ENCODE results near the gene RHOXF2. TPM values are rescaled to one million over a fixed set of nuclear protein-coding genes. Genes with fewer than 3 reads are reported as not detected.
A peak's percentile ranks its signal among the peaks of the same experiment; 100 is the strongest.

The RHOXF2 gene
- total RNA-seq, 1 donor from 2014 or later: not detected

DNA sequence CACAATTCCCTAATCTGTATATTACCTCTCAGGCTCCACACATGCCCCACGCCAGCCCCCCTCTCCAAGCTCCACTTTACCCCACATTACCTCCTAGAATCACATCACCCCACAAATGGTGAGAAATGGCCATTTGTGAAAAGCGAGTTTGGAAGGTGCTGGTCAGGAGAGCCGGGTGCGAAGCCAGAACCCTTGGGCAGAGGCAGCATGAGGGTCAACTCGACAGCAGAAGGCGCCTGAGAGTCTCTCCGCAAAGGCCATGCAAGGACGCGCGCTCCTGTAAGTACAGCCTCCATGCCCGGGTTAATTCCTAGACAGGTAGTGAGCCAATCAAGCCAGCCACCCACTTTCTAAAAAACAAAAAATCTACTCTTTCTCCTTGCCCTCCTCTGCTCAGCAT is 42.4 kb downstream of the RHOXF2 start:
- H3K27ac ChIP-seq (replicated peaks): no peak overlapping the region
- TF ChIP-seq, protein P1, sequence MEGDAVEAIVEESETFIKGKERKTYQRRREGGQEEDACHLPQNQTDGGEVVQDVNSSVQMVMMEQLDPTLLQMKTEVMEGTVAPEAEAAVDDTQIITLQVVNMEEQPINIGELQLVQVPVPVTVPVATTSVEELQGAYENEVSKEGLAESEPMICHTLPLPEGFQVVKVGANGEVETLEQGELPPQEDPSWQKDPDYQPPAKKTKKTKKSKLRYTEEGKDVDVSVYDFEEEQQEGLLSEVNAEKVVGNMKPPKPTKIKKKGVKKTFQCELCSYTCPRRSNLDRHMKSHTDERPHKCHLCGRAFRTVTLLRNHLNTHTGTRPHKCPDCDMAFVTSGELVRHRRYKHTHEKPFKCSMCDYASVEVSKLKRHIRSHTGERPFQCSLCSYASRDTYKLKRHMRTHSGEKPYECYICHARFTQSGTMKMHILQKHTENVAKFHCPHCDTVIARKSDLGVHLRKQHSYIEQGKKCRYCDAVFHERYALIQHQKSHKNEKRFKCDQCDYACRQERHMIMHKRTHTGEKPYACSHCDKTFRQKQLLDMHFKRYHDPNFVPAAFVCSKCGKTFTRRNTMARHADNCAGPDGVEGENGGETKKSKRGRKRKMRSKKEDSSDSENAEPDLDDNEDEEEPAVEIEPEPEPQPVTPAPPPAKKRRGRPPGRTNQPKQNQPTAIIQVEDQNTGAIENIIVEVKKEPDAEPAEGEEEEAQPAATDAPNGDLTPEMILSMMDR (IDR thresholded peaks at IDR 0.05; ENCODE audit: borderline replicate concordance): no peak
- no peaks in the 10 kb centered on the region for H3K27me3 ChIP-seq (ENCODE audit: low read depth)
- DNase-seq: no peak
- H3K4me1 ChIP-seq: no peaks in the 10 kb centered on the region
- no peak overlapping the region for H3K4me3 ChIP-seq
- no peaks in the 10 kb centered on the region for H3K36me3 ChIP-seq
- intact Hi-C loops (cut with micrococcal nuclease): no loop called here
- H3K9me3 ChIP-seq (replicated peaks): no peaks in the 10 kb centered on the region

DNA sequence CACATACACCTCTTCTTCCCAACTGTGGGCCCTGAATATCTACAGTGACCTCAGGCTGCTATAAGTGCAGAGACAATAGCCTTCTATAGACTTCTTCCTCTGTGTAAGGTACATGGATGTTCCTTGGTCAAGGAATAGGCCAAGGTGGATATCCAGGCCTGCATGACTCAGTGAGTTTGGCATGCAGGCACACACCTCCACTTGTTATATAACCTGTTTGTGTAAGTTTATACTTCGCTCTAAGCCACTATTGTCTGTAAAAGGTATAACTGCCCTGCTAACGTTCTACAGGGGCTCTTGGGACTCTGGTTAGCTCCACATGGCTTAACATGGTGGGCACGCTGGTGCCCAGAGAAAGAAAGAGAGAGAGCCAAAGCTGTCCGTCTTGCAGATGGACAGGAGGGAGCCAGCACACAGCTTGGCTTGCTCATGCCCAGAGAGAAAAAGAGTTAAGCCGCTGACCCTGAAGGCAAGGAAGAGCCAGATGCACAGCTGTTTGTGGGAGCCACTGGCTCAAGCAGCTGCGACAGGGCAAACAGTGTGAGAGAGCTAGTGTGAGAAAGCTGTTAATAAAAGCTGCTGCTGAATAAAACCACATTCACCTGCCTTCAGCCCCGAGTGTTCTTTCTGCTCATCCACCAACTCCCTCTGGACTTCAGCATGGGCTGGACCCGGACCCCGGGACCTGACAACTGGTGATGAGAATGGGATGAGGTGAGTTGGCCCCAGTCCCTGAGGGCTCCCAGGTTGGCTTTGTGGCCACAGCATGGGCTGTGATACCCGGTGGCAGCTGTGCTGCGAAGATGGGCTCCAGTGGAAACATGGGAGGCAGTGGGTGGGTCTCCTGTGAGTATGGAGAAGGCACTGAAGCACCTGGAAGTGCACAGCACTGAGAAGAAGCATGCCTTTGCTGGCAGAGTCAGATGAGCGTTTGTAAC is 47.7 kb downstream of the RHOXF2 start:
- DNase-seq: no peak
- intact Hi-C loops (cut with micrococcal nuclease): no loop called here
- no peak overlapping the region for H3K4me3 ChIP-seq
- no peak overlapping the region for H3K27ac ChIP-seq (replicated peaks)
- no peaks in the 10 kb centered on the region for H3K4me1 ChIP-seq
- no peaks in the 10 kb centered on the region for H3K9me3 ChIP-seq (replicated peaks)
- TF ChIP-seq, protein P1 (IDR thresholded peaks at IDR 0.05; ENCODE audit: borderline replicate concordance): no peak
- no peaks in the 10 kb centered on the region for H3K27me3 ChIP-seq (ENCODE audit: low read depth)
- no peaks in the 10 kb centered on the region for H3K36me3 ChIP-seq

GRCh38 chrX:120207009-120207605 is 48.7 kb downstream of the RHOXF2 start:
- H3K4me1 ChIP-seq: no peaks in the 10 kb centered on the region
- no peak overlapping the region for H3K27ac ChIP-seq (replicated peaks)
- no peaks in the 10 kb centered on the region for H3K36me3 ChIP-seq
- no peaks in the 10 kb centered on the region for H3K9me3 ChIP-seq (replicated peaks)
- TF ChIP-seq, protein P1 (IDR thresholded peaks at IDR 0.05; ENCODE audit: borderline replicate concordance): no peak
- intact Hi-C loops (cut with micrococcal nuclease): no loop called here
- DNase-seq: no peak
- no peak overlapping the region for H3K4me3 ChIP-seq
- no peaks in the 10 kb centered on the region for H3K27me3 ChIP-seq (ENCODE audit: low read depth)

DNA sequence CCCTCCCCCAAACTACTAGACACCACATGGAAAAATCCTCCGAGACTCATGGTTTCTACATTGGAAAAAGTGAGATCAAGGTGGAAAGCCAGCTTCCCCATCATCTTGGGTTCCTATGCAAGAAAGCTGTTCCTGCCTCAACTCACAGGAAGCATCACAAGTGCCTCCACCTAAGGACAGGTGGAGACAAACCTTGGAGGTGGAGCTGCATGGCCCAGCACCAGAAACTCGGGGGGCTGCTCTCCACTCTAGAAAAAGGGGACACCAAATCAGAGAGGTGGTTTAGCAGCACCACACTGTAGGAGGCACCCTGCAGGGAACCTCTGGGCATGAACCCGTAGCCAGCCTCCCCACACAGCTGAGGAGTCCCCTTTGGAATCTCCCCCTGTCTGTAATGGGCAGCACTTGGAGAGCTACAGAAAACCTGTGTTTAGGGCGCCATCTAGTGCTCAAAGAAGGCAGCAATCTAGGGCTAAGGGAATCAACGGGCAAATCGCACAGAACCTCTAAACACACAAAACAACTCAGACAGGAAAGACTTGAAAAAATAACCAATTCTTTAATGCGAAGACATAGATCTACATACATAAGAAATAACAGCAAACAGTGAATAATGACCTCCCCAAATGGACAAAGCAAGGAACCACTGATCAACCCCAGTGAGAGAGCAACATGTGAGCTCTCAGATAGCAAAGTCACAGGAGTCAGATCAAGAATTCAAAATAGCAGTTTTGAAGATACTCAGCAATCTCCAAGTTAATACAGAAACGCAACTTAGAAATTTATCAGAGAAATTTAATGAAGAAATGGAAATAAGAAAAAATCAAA is 55.2 kb downstream of the RHOXF2 start:
- intact Hi-C loops (cut with micrococcal nuclease): no loop called here
- no peak overlapping the region for H3K27ac ChIP-seq (replicated peaks)
- H3K9me3 ChIP-seq (replicated peaks): no peaks in the 10 kb centered on the region
- H3K36me3 ChIP-seq: no peaks in the 10 kb centered on the region
- no peaks in the 10 kb centered on the region for H3K27me3 ChIP-seq (ENCODE audit: low read depth)
- H3K4me3 ChIP-seq: no peak overlapping the region
- DNase-seq: no peak
- TF ChIP-seq, protein P1 (IDR thresholded peaks at IDR 0.05; ENCODE audit: borderline replicate concordance): peak; percentile 75
- H3K4me1 ChIP-seq: no peaks in the 10 kb centered on the region

Other genes starting within 250 kb of the RHOXF2 start
- 5.0 TPM for gene NKAP, start 214.9 kb upstream of the RHOXF2 start, total RNA-seq
- gene RHOXF2B, start 80.9 kb upstream of the RHOXF2 start, total RNA-seq: not detected
- not detected for gene RHOXF1, start 42.7 kb upstream of the RHOXF2 start, total RNA-seq
- gene ZBTB33, start 92.2 kb downstream of the RHOXF2 start, total RNA-seq: 6.0 TPM
- 0.38 TPM for gene TMEM255A, start 152.8 kb downstream of the RHOXF2 start, total RNA-seq
- gene ATP1B4, start 203.5 kb downstream of the RHOXF2 start, total RNA-seq: 1.8 TPM

All from left ventricle myocardium inferior (tissue), 1 donor.